ENCODE data around the gene IFNA7. TPM values are rescaled to one million over a fixed set of nuclear protein-coding genes. Genes with fewer than 3 reads are reported as not detected.
A peak's percentile ranks its signal among the peaks of the same experiment; 100 is the strongest.
"Not testable (repeated sequence)": the region's sequence is repeated elsewhere in the genome, so short reads cannot be mapped to it uniquely, and the experiment has no call there.

Gene IFNA7
- total RNA-seq, 1 donor from 2014 or later: not detected

- peak; percentile 60 for TF ChIP-seq CTCF (IDR thresholded peaks at IDR 0.05; ENCODE audit: partially characterized antibody, unreplicated experiment)
- not testable (repeated sequence) for H3K9me3 Mint-ChIP-seq (ENCODE audit: unreplicated experiment); H3K4me1 Mint-ChIP-seq (ENCODE audit: low read depth, unreplicated experiment); H3K36me3 Mint-ChIP-seq (ENCODE audit: unreplicated experiment); H3K27me3 Mint-ChIP-seq (ENCODE audit: unreplicated experiment); H3K27ac Mint-ChIP-seq (ENCODE audit: unreplicated experiment); H3K4me3 Mint-ChIP-seq (ENCODE audit: unreplicated experiment); DNase-seq
Observed at GRCh38 chr9:21182810-21183736, 18.9 kb downstream of the IFNA7 start.

- Mint-ChIP-seq H3K27me3 (ENCODE audit: unreplicated experiment) (no peaks in the 10 kb centered on the region), H3K4me3 (ENCODE audit: unreplicated experiment) (no peak overlapping the region), H3K4me1 (ENCODE audit: low read depth, unreplicated experiment) (no peaks in the 10 kb centered on the region), H3K36me3 (ENCODE audit: unreplicated experiment) (no peaks in the 10 kb centered on the region), H3K9me3 (ENCODE audit: unreplicated experiment) (no peaks in the 10 kb centered on the region), H3K27ac (ENCODE audit: unreplicated experiment) (no peak overlapping the region)
- TF ChIP-seq CTCF (IDR thresholded peaks at IDR 0.05; ENCODE audit: partially characterized antibody, unreplicated experiment): no peak
- no peak for DNase-seq
Observed at GRCh38 chr9:21174671-21175070, 27.3 kb downstream of the IFNA7 start.

- Mint-ChIP-seq H3K9me3 (ENCODE audit: unreplicated experiment) (no peaks in the 10 kb centered on the region), H3K4me1 (ENCODE audit: low read depth, unreplicated experiment) (no peaks in the 10 kb centered on the region), H3K27me3 (ENCODE audit: unreplicated experiment) (no peaks in the 10 kb centered on the region), H3K27ac (ENCODE audit: unreplicated experiment) (no peak overlapping the region), H3K36me3 (ENCODE audit: unreplicated experiment) (no peaks in the 10 kb centered on the region), H3K4me3 (ENCODE audit: unreplicated experiment) (no peak overlapping the region)
- no peak for DNase-seq
- no peak for TF ChIP-seq CTCF (IDR thresholded peaks at IDR 0.05; ENCODE audit: partially characterized antibody, unreplicated experiment)
Observed at GRCh38 chr9:21172156-21172555, 29.8 kb downstream of the IFNA7 start.

GRCh38 chr9:21171351-21171750, 30.7 kb downstream of the IFNA7 start:
- Mint-ChIP-seq H3K4me1 (ENCODE audit: low read depth, unreplicated experiment) (no peaks in the 10 kb centered on the region), H3K36me3 (ENCODE audit: unreplicated experiment) (no peaks in the 10 kb centered on the region), H3K9me3 (ENCODE audit: unreplicated experiment) (no peaks in the 10 kb centered on the region), H3K27me3 (ENCODE audit: unreplicated experiment) (no peaks in the 10 kb centered on the region), H3K4me3 (ENCODE audit: unreplicated experiment) (no peak overlapping the region), H3K27ac (ENCODE audit: unreplicated experiment) (no peak overlapping the region)
- no peak for TF ChIP-seq CTCF (IDR thresholded peaks at IDR 0.05; ENCODE audit: partially characterized antibody, unreplicated experiment)
- DNase-seq: no peak

GRCh38 chr9:21166560-21166959, 35.4 kb downstream of the IFNA7 start, which contains the start of gene IFNA21:
TSS of gene IFNA21 (minus strand) at chr9:21166660. CDS start at chr9:21166612, 48 bp downstream.
- H3K36me3 Mint-ChIP-seq (ENCODE audit: unreplicated experiment); H3K9me3 Mint-ChIP-seq (ENCODE audit: unreplicated experiment); H3K4me3 Mint-ChIP-seq (ENCODE audit: unreplicated experiment); H3K4me1 Mint-ChIP-seq (ENCODE audit: low read depth, unreplicated experiment); DNase-seq; H3K27me3 Mint-ChIP-seq (ENCODE audit: unreplicated experiment); H3K27ac Mint-ChIP-seq (ENCODE audit: unreplicated experiment): not testable (repeated sequence)

Data from glutamatergic neuron (in vitro differentiated cells).